Measurements from ENCODE around the gene ANKRD10. TPM values are rescaled to one million over a fixed set of nuclear protein-coding genes. Genes with fewer than 3 reads are reported as not detected.

Gene ANKRD10
- total RNA-seq, 1 donor from 2014 or later, result 1,796 TPM

DNA sequence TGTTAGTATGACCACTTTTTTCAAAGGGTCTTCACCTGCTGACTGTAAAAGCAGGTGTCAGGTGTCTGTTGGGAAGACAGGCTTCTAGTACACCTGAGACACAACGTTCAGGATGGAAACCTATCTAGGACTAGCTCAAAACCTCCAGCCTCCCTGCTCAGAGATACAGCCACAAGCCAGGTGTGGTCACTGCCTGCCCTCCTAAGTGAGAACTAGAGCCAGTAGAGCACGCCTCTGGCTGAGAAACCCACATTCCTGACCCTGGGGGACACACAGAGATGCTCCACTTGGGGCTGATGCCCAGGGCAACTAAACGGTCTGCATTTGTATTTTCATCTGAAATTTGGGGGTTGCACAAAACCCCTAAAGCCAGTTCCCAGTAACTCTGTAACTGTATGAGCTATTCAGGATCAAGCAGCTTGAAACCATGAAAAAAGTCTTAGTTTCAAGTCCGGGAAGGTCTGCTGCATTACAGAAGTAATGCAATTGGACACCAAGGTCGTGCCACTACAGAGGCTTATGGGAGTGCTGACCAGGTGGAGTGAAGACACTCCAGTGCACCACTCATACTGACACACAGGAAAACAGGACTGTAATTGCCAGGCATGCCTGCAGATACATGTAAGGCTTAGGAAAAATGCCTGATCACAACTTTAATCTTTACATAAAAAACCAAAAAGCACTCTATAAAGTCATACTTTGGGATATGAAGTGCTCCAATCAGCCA is 27.8 kb downstream of the ANKRD10 start:
- DNase-seq (ENCODE audit: low read depth), result peak; percentile 65

GRCh38 chr13:110885966-110886869 is 28.7 kb downstream of the ANKRD10 start:
- DNase-seq (ENCODE audit: low read depth), result peak; percentile 66

DNA sequence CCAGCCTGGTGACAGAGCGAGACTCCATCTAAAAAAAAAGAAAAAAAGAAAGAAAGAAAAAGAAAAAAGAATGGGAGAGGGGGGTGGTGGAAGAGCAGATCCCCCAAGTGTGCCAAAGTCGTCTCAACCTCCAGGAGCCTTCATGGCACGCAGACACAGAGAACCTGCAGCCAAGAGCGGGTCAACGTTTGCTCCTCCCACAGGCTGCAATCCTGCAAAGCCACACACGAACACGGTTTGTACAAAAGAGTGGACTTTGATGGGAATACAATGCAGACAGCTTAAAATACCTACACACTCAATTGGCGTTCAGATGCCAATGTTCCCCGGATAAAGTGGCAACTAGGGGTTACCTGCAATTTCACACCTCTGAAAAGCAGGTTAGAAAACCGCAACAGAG is 29.4 kb downstream of the ANKRD10 start:
- DNase-seq (ENCODE audit: low read depth), result peak; percentile 39

- DNase-seq (ENCODE audit: low read depth), result peak; percentile 23
Measured at GRCh38 chr13:110884517-110884916, 30.4 kb downstream of the ANKRD10 start.

- DNase-seq (ENCODE audit: low read depth), result peak; percentile 33
Measured at GRCh38 chr13:110883542-110883941, 31.3 kb downstream of the ANKRD10 start.

GRCh38 chr13:110882972-110883371 is 31.9 kb downstream of the ANKRD10 start:
- DNase-seq (ENCODE audit: low read depth), result peak; percentile 30

DNA sequence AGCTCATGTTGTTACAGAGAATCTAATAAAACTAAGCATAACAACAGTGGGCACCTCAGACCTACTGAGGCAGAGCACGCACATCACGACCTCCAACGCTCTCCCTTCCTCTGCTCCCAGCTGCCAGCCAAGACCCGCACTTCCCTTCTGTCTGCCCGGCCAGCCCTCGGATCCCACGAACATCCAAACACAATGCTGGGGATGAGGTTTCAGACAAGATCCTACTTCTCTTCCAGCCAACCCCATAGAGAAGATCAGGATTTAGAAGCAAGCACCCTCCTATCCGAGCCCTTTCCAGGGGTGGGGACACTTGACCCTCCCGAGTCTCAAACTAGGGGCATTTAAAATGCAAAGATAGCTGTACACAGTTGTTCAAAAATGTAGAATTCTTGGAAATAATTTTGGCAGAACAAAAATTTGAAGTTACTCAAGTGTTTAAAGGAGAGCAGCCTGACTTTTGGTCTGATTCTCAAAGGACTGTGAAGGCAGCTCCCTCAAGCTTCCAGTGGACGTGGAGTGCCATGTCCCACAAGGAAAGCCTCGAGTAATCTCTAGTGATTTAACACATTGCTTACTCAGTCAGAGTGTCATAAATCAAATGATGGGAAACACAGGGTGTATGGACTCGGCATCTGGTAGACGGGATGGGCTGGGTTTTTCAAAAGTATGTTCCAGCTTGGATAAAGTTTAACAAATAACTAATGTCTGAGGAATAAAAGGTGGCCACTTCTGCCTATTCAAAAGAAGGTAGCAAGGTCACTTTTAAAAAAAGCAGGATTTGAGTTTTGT is 32.8 kb downstream of the ANKRD10 start:
- DNase-seq (ENCODE audit: low read depth), result peak; percentile 54

DNA sequence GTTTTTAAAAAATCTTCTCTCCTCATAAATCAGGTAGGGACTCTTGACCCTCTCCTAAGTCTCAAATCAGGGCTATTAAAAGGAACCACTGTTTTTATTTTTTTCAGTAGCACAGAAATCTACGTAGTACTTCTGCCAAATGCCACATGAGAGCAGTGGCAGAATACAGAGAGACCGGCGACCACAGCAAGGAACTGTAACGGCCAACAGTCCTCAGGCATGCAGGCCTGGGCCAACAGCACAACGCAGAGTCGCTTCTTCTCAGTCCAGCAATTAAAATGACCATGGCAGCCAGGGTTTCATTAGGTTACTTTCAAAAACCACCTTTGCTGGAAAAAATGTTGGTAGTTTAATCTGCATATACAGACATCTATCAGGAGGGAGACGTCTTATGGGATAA is 34.2 kb downstream of the ANKRD10 start:
- DNase-seq (ENCODE audit: low read depth), result peak; percentile 27

- no peak for DNase-seq (ENCODE audit: low read depth)
Measured at GRCh38 chr13:110879482-110879881, 35.4 kb downstream of the ANKRD10 start.

- DNase-seq (ENCODE audit: low read depth), result peak; percentile 16
Measured at GRCh38 chr13:110877737-110878258, 37.1 kb downstream of the ANKRD10 start.

GRCh38 chr13:110876609-110877008 is 38.3 kb downstream of the ANKRD10 start:
- peak; percentile 55 for DNase-seq (ENCODE audit: low read depth)

DNA sequence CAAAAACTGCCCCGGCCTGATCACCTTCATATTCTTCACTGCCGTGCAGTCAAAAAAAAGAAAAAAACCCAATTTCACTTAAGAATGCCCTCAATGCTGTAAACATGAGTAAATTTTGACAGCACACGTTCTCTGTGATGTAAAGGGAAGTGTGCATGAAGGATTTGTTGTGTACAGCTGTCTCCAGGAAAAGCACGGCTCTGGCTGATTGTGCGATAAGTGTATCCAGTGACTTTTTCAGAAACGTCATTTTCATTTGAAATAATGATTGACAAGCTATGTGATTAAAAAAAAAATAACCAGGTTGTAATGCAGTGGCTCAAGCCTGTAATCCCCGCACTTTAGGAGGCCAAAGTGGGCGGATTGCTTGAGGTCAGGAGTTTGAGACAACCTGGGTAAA is 39.6 kb downstream of the ANKRD10 start:
- peak; percentile 47 for DNase-seq (ENCODE audit: low read depth)

GRCh38 chr13:110874508-110874960 is 40.3 kb downstream of the ANKRD10 start:
- DNase-seq (ENCODE audit: low read depth), result peak; percentile 85

DNA sequence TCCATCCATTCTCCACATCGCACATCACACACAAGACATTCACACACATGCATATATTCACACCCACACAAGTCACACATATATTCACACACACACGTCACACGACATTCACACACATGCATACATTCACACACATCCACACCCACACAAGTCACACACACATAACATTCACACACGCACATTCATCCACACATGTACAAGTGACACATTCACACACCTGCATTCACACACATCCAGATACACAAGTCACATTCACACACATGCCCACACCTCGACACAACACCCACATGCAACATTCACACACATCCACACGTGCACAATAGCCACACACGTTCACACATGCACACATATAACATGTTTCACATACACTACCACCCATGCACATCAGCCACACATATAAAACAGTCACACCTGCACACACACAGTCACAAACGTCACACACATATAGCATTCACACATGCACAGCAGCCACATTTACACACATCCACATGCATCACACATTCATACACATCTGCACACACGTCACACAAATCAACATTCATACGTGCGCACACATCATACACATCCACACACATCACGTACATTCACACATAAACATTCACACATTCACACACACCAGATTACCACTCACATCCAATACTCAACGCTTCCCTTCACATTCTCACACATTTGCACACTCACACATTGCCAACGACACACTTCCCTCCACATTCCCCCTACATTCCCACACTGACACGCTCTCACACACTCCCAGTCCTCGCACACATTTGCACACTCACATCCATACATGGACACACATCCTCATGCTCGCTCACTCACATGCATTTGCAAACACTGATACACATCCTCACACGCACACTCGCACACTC is 41.0 kb downstream of the ANKRD10 start:
- peak; percentile 17 for DNase-seq (ENCODE audit: low read depth)

DNA sequence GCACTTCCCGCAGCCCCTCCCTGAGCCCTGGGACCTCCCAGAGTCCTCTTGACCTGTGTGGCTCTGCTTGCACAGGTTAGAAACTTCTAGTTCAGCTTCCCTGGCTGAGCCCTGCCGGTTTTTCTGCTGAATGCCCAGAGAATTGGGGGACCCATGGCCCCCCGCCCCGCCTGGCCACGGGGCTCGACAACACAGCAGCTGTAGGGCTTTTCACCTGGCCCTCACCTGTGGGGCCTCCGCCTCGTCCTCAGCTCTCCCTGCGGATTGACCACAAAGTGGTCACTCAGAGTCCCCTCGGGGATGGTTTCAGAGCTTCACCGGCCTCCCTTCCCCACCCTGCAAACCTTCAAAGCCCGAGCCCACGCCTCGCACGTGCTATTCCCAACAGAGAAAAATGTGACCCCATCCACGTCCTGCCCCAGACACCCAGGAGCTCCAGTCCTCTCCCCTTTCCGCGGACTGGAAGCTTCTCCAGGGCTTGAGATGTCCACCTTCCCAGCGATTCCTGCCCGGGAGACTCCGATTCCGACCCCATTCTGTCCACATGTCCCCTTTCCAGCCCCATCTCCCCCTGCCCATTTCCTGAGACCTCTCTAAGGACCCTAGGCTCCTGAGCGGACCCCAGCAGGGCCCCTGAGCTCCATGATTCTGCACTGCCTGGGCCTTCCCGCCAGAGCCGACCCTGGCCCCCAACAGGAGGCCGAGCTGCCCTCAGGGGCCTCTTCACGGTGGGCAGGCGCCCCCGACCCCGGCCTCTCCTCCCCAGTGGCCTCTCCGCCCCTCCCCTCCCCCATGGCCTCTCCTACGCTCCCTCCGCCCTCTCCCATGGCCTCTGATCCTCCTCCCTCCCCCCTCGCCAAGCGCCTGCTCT is 41.9 kb downstream of the ANKRD10 start:
- peak; percentile 18 for DNase-seq (ENCODE audit: low read depth)

GRCh38 chr13:110872034-110872767 is 42.7 kb downstream of the ANKRD10 start:
- peak; percentile 19 for DNase-seq (ENCODE audit: low read depth)

- peak; percentile 100 for DNase-seq (ENCODE audit: low read depth)
Measured at GRCh38 chr13:110869805-110870706, 44.8 kb downstream of the ANKRD10 start.
